Measurements from ENCODE around the gene TMCC1.

Gene TMCC1

DNA sequence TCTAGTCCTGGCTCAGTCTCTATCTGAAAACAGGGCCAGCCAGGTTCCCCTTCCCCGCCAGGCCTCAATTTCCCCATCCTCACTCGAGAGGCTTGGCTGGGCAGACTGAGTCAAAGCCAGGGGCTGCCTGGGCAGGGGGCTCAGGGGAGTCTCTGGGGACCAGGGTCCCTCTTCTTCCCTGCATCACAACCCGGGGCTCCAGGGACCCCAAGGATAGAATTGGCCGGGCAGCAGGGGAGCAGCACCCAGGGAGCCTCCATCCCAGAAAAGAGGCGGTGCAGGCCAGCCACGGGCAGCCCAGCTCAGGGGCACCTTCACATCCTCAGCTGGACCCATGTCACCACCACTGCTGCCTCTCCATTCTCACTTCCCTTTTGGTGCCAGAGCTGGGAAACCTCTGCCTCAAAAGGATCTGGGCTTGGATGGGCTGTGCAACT is 273.8 kb downstream of the TMCC1 start:
- WGBS, result 96% methylated on average over 6 of the region's 6 CpGs

DNA sequence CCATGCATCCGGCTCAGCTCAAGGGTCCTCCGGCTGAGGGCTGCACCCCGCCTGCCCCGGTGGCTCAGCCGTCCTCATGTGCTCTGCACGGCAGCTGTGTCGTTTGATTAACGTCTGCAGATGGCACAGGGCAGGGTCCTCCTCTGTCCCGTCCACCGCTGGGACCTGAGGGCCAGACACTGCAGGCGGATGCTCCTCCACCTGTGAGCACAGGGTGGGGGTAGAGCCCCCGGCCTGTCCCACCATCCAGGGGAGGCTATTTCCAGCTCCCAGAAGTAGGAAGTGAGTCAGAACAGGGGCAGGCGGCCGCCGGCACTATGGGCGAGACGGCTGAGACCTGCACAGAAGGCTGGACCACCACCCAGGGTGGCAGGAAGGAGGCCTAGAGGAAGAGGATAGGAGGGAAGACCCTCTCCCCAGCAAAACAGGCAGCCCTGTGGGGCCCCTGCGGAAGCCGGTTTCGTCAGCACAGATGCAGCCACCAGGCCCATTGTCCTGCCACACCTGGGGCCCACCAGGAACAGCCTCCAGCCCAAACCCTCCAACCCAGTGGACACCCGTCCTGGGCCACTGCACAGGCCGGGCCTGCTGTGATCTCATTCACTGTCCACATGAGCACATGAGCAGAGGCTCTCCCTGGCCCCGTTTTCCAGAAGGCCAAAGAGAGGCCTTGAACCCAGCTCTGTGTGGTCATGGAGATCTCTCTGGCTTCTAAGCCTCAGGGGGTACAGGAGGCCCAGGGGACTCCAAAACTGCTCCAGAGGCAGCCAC is 274.4 kb downstream of the TMCC1 start:
- H3K23ac ChIP-seq (ENCODE audit: low read length in 2 of 2), result peak overlapping the region in 1 of 2 experiments; percentile 16
- H2AFZ ChIP-seq (ENCODE audit: low read depth, low read length), result peak overlapping the region; percentile 60
- peak overlapping the region; percentile 30 for H2BK15ac ChIP-seq (ENCODE audit: low read depth, poor library complexity, severe bottlenecking)
- no peak overlapping the region for H3K4me2 ChIP-seq (ENCODE audit: low read length, poor library complexity, severe bottlenecking)
- no peak overlapping the region for H3K27ac ChIP-seq (ENCODE audit: low read length, poor library complexity, severe bottlenecking)
- H3K9me3 ChIP-seq (ENCODE audit: control insufficient read depth, low read length), result no peaks in the 10 kb centered on the region
- no peak overlapping the region for H3K4me3 ChIP-seq (ENCODE audit: insufficient read depth in 1 of 2, low read depth in 1 of 2, low read length in 2 of 2)
- H3K4me1 ChIP-seq (ENCODE audit: control insufficient read depth, insufficient read depth, low read depth, low read length), result peaks cover 58% of the 10 kb centered on the region
- H2BK12ac ChIP-seq (ENCODE audit: low read length in 2 of 2), result peak overlapping the region; percentile 26 to 43
- peak overlapping the region; percentile 51 for H2AK5ac ChIP-seq (ENCODE audit: low read length, severe bottlenecking)
- peak overlapping the region in 1 of 2 experiments; percentile 68 for H3K14ac ChIP-seq (ENCODE audit: low read length in 2 of 2)
- H3K36me3 ChIP-seq (ENCODE audit: control insufficient read depth in 1 of 2, insufficient read depth in 2 of 2, low read depth in 1 of 2, low read length in 2 of 2), result no peaks in the 10 kb centered on the region
- WGBS, result 41% methylated on average over 23 of the region's 23 CpGs
- peak overlapping the region; percentile 96 for H4K8ac ChIP-seq (ENCODE audit: low read length)
- H3K4ac ChIP-seq (ENCODE audit: low read depth in 1 of 2, low read length in 2 of 2), result peak overlapping the region; percentile 62 to 74
- peak overlapping the region; percentile 87 for H2BK120ac ChIP-seq (ENCODE audit: low read depth, low read length)
- H4K91ac ChIP-seq (ENCODE audit: low read length), result peak overlapping the region; percentile 81
- no peaks in the 10 kb centered on the region for H3K27me3 ChIP-seq (ENCODE audit: control insufficient read depth in 1 of 2, insufficient read depth in 1 of 2, low read length in 2 of 2)
- H2BK5ac ChIP-seq (ENCODE audit: low read depth, low read length, poor library complexity, severe bottlenecking), result no peak overlapping the region
- no peak overlapping the region for H3K9ac ChIP-seq (ENCODE audit: low read length)
- no peaks in the 10 kb centered on the region for H3K79me1 ChIP-seq (replicated peaks; ENCODE audit: low read length, poor library complexity, severe bottlenecking)
- peak; percentile 32 for DNase-seq
- peak overlapping the region; percentile 22 to 83 for H3K18ac ChIP-seq (ENCODE audit: low read depth in 1 of 2, low read length in 2 of 2)

More for the DNA sequence above, 273.8 kb downstream of the TMCC1 start:
- DNase-seq, result no peak
- Histone ChIP-seq H2BK15ac (ENCODE audit: low read depth, poor library complexity, severe bottlenecking) (peak overlapping the region; percentile 30), H3K79me1 (replicated peaks; ENCODE audit: low read length, poor library complexity, severe bottlenecking) (no peaks in the 10 kb centered on the region), H3K4me1 (ENCODE audit: control insufficient read depth, insufficient read depth, low read depth, low read length) (peaks cover 63% of the 10 kb centered on the region), H2BK120ac (ENCODE audit: low read depth, low read length) (peak overlapping the region; percentile 87), H3K9ac (ENCODE audit: low read length) (no peak overlapping the region), H3K4me3 (ENCODE audit: insufficient read depth in 1 of 2, low read depth in 1 of 2, low read length in 2 of 2) (no peak overlapping the region), H2BK12ac (ENCODE audit: low read length in 2 of 2) (peak overlapping the region in 1 of 2 experiments; percentile 42), H3K18ac (ENCODE audit: low read depth in 1 of 2, low read length in 2 of 2) (peak overlapping the region; percentile 22 to 83), H2AFZ (ENCODE audit: low read depth, low read length) (no peak overlapping the region), H3K27me3 (ENCODE audit: control insufficient read depth in 1 of 2, insufficient read depth in 1 of 2, low read length in 2 of 2) (no peaks in the 10 kb centered on the region), H4K91ac (ENCODE audit: low read length) (peak overlapping the region; percentile 81), H3K9me3 (ENCODE audit: control insufficient read depth, low read length) (no peaks in the 10 kb centered on the region), H2AK5ac (ENCODE audit: low read length, severe bottlenecking) (peak overlapping the region; percentile 51), H3K4ac (ENCODE audit: low read depth in 1 of 2, low read length in 2 of 2) (peak overlapping the region; percentile 62 to 74), H3K36me3 (ENCODE audit: control insufficient read depth in 1 of 2, insufficient read depth in 2 of 2, low read depth in 1 of 2, low read length in 2 of 2) (no peaks in the 10 kb centered on the region), H3K23ac (ENCODE audit: low read length in 2 of 2) (no peak overlapping the region), H3K4me2 (ENCODE audit: low read length, poor library complexity, severe bottlenecking) (no peak overlapping the region), H4K8ac (ENCODE audit: low read length) (peak overlapping the region; percentile 96), H2BK5ac (ENCODE audit: low read depth, low read length, poor library complexity, severe bottlenecking) (no peak overlapping the region), H3K14ac (ENCODE audit: low read length in 2 of 2) (peak overlapping the region in 1 of 2 experiments; percentile 19), H3K27ac (ENCODE audit: low read length, poor library complexity, severe bottlenecking) (no peak overlapping the region)

DNA sequence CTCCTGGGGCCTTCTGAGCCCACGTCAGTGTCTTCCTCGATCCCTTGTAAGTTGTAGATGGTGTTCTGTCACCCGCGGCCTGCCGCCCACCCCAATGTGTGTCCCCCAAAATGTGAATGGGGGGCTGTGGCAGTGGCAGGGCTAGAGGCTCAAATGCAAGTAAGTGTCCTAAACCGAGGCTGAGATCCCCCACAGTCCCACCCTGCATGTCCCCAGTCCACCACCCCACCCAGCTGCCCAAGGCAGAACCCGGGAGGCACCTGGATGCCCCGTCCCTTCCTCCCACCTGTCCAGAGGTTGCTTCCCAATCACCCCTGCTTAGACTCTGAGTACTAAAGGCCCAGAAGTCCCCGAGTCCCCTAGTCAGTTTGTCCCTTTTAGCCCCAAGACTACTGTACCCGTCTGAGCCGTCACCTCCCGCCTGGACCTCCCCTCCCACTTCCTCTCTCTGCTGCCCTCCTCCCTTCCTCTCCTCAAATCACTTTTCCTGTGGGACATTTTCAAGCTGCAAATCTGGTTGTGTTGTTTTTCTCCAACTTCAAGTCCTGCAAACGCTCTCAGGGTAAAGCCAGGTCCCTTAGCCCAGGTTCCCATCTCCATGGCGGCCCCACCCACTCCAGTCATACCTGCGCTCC is 275.2 kb downstream of the TMCC1 start:
- no peak overlapping the region for H3K23ac ChIP-seq (ENCODE audit: low read length in 2 of 2)
- H2AFZ ChIP-seq (ENCODE audit: low read depth, low read length), result peak overlapping the region; percentile 60
- H4K8ac ChIP-seq (ENCODE audit: low read length), result peak overlapping the region; percentile 96
- no peak overlapping the region for H3K4ac ChIP-seq (ENCODE audit: low read depth in 1 of 2, low read length in 2 of 2)
- no peaks in the 10 kb centered on the region for H3K36me3 ChIP-seq (ENCODE audit: control insufficient read depth in 1 of 2, insufficient read depth in 2 of 2, low read depth in 1 of 2, low read length in 2 of 2)
- no peak overlapping the region for H3K14ac ChIP-seq (ENCODE audit: low read length in 2 of 2)
- H2AK5ac ChIP-seq (ENCODE audit: low read length, severe bottlenecking), result no peak overlapping the region
- no peaks in the 10 kb centered on the region for H3K9me3 ChIP-seq (ENCODE audit: control insufficient read depth, low read length)
- H2BK12ac ChIP-seq (ENCODE audit: low read length in 2 of 2), result peak overlapping the region; percentile 39 to 43
- H2BK5ac ChIP-seq (ENCODE audit: low read depth, low read length, poor library complexity, severe bottlenecking), result no peak overlapping the region
- H2BK120ac ChIP-seq (ENCODE audit: low read depth, low read length), result peak overlapping the region; percentile 59
- H3K79me1 ChIP-seq (replicated peaks; ENCODE audit: low read length, poor library complexity, severe bottlenecking), result no peaks in the 10 kb centered on the region
- H4K91ac ChIP-seq (ENCODE audit: low read length), result peak overlapping the region; percentile 53
- no peak for DNase-seq
- 69% methylated on average over 15 of the region's 15 CpGs for WGBS
- H3K18ac ChIP-seq (ENCODE audit: low read depth in 1 of 2, low read length in 2 of 2), result peak overlapping the region; percentile 11 to 22
- no peak overlapping the region for H3K4me2 ChIP-seq (ENCODE audit: low read length, poor library complexity, severe bottlenecking)
- peak overlapping the region; percentile 45 for H2BK15ac ChIP-seq (ENCODE audit: low read depth, poor library complexity, severe bottlenecking)
- no peak overlapping the region for H3K27ac ChIP-seq (ENCODE audit: low read length, poor library complexity, severe bottlenecking)
- H3K9ac ChIP-seq (ENCODE audit: low read length), result no peak overlapping the region
- H3K27me3 ChIP-seq (ENCODE audit: control insufficient read depth in 1 of 2, insufficient read depth in 1 of 2, low read length in 2 of 2), result no peaks in the 10 kb centered on the region
- peaks cover 53% of the 10 kb centered on the region for H3K4me1 ChIP-seq (ENCODE audit: control insufficient read depth, insufficient read depth, low read depth, low read length)
- H3K4me3 ChIP-seq (ENCODE audit: insufficient read depth in 1 of 2, low read depth in 1 of 2, low read length in 2 of 2), result no peak overlapping the region
